ENCODE results near the gene VMAC.

VMAC gene

DNA sequence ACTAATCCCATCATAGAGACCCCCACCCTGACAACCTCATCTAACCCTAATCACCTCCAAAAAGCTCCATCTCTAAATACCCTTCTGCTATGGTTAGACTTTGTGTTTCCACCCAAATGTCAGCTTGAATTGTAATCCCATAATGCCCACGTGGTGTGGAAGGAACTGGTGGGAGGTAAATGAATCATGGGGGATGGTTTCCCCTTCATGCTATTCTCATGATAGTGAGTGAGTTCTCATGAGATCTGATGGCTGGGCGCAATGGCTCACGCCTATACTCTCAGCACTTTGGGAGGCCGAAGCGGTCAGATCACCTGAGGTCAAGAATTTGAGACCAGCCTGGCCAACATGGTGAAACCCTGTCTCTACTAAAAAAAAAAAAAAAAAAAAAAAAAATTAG is 2.6 kb downstream of the VMAC start:
- DNase-seq: no peak

GRCh38 chr19:5908773-5909442 is 4.2 kb downstream of the VMAC start:
- no peak for DNase-seq

GRCh38 chr19:5910638-5910907 is 5.9 kb downstream of the VMAC start:
- no peak for DNase-seq

- no peak for DNase-seq
Measured at GRCh38 chr19:5911366-5911765, 6.7 kb downstream of the VMAC start.

DNA sequence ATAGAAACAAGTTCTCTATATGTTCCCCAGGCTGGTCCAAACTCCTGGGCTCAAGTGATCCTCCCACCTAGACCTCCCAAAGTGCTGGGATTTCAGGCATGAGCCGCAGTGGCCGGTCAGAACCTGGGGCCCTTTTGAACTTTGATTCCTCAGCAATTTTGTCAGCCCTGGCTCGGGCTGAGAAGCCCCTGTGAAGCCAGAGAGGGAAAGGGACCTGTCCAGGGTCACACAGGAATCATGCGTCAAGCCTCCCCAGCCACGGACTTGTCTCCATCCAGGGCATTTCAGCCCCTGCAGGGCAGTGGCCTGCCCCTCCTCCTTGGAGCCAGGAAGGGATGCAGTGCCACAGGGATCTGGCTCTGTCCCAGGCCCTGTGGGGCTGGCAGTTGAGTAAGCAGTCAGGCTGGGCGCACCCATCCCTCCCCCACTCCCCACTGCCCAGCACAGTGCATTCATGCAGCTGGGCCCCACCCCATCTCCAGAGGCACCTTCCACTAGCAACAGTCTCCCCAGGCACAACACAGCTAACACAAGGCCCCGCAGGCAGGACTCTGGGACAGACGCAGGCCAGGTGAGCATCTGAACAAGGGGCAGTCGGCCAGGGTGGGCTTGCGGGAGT is 9.2 kb downstream of the VMAC start, which contains the start of gene CAPS:
Gene CAPS, plus strand, starts transcription at position 516 of the 619 bp plus-strand sequence. CDS start 153 bp downstream, outside the sequence.
- DNase-seq: no peak

GRCh38 chr19:5914358-5914774 is 9.7 kb downstream of the VMAC start:
- no peak for DNase-seq

- DNase-seq: no peak
Measured at GRCh38 chr19:5914946-5915781, 10.5 kb downstream of the VMAC start.

- DNase-seq: no peak
Measured at GRCh38 chr19:5915782-5916165, 11.1 kb downstream of the VMAC start.

DNA sequence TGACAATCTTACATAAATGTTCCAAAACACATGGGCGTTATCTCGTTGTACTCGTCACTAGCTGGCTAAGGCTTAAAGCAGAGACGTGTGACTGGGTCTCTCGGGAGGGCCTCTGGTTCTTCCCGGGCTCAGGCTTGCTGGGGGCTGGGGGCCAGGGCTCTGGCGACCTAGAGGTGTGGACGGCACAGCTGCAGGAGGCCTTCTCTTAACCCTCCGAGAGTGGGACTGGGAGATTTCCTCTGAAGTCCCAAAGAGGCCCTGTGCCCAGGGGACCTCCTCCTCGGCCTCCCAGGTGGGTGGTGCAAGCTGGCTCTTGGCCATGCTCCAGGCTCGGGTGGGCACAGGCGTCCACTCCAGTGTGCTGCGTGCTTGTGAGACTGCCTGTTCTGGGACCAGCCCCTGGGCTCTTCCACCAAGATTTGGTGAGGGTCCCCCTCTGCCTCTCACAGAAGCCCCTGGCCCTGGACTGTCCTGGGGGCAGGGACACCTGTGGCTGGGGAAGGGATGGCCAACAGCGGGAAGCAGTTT is 11.6 kb downstream of the VMAC start:
- no peak for DNase-seq

DNA sequence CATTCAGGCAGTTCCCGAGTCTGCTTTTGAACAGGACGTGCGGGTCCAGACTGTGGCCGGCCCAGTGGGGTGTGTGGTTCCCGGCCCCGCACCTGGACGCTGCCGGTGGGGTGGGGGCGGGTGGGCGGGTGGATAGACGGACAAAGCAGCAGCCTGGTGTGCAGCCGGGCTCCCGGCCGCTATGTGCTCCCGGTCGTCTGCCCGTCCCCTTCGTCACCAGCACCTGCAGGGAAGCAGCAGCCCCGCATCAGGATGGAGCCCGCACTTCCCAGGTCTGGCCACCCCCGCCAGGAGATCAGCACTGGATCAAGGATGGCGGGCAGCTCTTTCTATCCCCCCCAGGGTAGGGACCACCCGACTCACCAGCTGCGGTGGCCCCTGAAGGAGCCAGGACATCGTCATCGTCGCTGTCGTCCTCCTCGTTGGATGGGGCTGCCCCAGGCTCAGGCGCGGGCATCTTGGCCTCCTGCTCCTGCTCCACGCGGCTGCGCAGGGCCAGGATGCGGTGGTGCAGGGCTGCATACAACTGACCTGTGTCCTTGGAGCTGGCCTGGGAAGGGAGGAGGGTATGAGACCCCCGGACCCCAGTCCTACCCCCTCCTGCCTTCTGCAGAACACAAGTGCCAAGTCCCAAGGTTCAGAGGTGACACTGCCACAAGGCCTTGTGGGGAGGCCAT is 12.9 kb downstream of the VMAC start:
- no peak for DNase-seq

GRCh38 chr19:5918463-5919079 is 13.9 kb downstream of the VMAC start:
- DNase-seq: no peak

- DNase-seq: no peak
Measured at GRCh38 chr19:5921516-5922160, 17.0 kb downstream of the VMAC start.

DNA sequence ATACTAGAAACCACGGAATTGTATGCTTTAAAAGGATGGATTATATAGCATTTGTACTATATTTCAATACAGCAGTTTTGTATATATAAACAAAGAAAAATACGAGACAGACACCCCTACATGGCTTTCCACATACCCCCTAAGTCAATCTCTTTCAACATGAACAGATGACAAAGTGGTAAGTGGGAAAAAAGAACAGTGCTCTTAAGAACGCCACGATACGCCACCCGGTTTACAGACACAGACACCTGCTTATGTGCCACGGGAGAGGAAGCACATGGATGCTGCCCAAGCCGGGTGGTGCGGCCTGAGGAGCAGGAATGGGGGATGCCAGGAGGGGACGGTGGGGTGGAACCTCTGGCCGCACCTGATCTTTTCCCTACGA is 17.5 kb downstream of the VMAC start:
- no peak for DNase-seq

DNA sequence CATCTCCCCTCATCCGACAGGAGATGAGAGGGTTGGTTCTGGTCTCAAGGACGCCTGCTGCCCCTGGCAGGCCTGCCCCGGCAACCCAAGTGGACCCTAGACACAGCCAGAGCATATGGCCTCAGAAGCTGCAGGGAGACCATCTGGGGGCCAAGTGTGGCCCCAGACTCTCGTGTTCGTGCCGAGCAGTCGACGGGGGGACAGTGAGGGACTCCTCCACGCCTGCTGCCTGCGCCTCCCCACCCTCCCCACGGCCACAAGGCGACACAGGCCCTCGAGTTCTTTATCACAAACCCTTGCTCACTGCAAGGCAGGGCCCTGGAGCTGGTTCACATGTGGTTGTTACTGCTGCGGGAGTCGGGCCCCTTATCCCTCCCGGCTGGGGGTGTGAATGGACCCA is 18.7 kb downstream of the VMAC start:
- no peak for DNase-seq

DNA sequence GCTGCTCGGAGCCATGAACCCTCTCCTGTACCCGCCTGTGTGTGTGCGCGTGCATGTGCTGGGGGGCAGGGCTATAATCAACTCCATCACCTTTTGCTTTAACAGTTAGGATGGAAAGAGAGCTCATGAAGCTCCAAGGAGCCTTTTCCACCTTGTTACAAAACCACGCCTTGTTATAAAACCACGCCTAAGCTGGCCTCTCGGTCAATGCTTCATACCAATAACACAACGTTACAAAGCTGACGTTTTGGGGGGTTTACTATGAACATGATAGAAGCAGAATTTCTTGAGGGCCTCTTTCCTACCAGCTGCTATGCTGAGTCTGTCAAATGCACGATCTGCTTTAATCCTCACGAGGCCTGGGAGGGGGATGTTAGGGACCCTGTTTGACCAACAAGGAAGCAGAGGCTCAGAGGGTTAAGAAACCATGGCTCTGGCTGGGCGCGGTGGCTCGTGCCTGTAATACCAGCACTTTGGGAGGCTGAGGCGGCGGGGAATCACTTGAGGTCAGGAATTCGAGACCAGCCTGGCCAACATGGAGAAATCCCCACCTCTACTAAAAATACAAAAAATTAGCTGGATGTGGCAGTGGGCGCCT is 21.3 kb downstream of the VMAC start:
- no peak for DNase-seq

DNA sequence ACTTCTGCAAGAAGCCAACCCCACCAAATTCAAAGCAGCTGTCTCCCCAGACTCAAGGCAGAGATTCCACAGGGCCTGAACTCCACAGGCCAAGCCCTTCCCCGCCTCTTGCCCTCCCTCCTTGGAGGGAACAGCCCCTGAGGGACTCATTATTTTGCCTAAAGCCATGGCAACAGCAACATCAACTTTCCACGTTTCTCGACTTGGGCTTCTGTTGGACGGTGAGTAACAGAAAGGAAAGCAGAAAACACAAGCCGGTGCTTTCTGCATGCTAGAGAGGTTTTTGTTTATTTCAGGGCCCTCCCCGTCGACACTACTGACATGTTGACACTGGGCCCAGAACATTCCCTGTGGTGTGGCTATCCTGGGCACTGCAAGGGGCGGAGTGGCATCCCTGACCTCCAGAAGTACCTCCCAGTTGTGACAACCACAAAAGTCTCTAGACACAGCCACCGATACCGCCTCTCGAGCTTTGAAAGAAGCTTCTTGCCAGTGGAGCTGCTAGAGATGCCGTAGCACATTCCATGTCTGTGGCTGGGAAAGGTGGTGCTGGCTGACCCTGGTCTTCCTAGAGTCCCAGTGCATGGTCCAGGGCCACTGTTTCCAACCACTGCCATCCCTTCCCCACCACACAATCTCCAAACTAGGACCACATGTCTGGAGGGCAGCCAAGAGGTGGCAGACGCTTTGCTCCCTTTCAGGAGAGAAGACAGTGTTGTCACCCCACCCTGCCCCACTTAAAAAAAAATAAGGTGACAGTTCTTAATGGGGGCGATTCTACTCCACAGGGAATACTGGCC is 22.2 kb downstream of the VMAC start:
- no peak for DNase-seq

DNA sequence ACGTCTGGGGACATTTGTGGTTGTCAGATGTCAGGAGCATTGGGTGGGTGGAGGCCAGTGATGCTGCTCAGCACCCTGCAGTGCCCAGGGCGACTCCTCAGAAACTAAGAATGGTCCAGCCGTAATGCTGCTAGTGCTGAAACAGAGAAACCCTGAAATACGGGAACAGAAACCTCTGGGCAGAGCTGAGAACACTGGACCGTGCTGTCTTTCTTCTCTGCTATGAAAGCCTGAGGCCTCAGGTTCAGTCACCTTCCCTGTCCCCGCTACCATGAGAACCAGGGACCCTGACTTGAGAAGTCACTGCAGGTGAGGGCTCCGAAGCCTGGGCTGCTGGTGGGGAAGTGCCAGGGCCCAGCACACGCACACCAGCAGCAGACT is 22.8 kb downstream of the VMAC start:
- no peak for DNase-seq

DNA sequence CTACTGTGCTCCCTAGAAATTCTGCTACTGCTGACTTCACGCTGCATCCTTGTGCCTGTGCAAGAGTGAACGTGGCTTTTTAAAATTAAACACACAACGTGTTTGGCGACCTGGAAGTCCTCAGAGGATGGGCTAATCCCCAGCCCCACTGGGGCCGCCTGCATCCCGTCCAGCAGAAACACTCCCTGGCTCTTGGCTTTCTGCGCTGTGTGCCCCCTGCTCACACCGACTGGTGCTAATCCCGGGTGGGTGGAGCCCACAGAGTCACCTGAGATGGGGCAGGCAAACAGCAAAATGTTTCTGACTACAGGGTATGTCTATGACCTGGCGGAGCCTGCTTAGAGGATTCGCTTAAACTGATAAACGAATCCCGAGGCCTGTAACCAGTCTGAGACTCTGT is 24.5 kb downstream of the VMAC start:
- no peak for DNase-seq

DNA sequence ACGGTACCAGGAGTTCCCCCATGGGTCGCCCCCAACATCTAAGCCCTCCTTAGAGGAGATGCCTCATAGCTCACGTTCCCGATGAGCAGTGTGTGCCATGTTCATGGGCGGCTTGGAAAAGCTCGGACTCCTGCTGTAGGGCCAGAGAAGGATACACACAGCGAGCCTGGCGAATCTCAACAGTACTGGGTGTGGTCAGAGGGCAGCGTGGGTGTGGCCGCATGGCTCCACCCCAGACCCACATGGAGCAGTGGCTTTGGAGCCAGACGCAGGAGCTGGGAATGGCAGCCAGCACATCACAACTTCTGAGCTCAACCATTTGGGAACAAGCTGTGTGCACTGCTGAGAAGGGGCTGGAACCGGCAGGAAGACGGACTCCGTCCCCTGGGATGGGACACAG is 25.0 kb downstream of the VMAC start:
- no peak for DNase-seq

DNA sequence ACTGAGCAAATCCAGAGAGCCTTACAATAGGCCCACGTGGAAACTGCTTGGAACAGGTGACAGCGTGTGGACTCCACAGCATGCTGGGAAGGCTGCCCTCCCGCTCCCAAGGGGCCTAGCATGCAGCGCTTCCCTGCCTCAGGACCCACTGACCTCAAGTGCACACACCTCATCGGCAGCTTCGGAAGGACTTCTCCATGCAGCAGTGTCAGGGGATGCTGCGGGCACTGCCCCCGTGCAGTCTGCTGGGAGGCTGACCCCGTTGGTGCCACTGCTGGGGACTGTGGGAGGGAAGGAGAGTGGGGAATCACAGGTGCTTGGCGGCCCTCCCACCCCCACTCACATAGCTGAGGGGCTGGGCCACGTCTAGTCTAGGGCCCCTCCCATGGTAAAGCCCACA is 26.6 kb downstream of the VMAC start:
- no peak for DNase-seq

DNA sequence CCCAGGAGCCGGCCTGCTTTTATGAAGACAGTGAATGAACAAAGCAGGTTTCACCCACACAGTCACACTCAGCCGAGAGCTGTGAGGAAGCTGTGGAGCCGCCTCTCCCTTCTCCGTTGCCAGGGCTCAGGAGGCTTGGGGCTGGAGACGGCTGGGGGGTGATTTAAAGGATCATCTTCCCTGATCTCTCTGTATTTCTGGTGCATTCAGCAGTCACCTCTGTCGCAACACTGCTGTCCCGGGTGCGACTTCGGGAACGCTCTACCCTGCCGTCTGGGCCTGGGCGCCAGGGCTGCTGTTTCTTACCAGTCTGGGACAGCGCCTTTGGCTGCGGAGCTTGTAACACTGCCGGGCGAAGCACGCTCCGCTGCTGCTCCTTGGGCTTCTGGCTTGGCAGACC is 27.5 kb downstream of the VMAC start:
- no peak for DNase-seq
